ENCODE measurements around the gene ASTN2.

Gene ASTN2

DNA sequence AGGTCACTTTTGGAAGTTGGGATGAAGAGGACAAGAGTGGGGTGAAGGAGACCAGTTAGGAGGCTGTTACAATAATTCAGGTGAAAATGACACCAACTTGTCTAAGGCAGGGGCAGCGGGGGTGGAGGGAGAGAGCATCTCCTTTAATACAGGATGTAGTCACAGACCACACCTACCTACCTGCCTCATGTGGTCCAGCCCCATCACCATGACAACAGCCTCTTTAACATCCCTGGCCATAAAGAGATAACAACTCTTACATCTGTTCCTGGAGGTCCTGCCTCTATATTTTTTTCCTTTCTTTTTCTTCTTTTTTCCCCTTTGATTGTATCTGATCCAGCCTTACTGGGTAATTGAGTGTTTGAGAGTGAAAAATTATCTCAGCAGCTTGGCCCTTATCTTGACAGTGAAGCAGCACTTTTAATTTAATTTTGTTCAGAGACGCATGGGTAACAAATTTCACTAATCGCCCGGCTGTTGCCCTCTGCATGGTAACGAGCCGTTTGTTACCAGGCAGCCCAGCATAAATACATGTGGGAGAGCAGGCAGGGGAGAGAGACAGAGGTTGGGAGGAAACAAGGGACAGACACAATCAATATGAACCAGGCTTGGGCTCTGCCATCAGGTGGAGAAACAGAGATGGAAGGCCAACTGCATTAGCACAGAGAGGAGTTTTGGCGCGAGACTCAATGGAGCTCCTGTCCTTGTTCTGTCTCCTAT lies 338.1 kb downstream of the ASTN2 start:
- TF ChIP-seq CTCF (IDR thresholded peaks at IDR 0.05; ENCODE audit: low read depth, low read length, missing control alignments) = no peak

GRCh38 chr9:117075636-117076035 lies 339.2 kb downstream of the ASTN2 start:
- TF ChIP-seq CTCF (IDR thresholded peaks at IDR 0.05; ENCODE audit: low read depth, low read length, missing control alignments) = no peak
- DNase-seq (ENCODE audit: extremely low read depth, low read depth) = no peak
- no peak overlapping the region for H3K4me3 ChIP-seq (replicated peaks; ENCODE audit: low read depth, low read length)

More for the DNA sequence above, 338.1 kb downstream of the ASTN2 start:
- H3K4me3 ChIP-seq (replicated peaks; ENCODE audit: low read depth, low read length) = no peak overlapping the region
- DNase-seq (ENCODE audit: extremely low read depth, low read depth) = no peak

DNA sequence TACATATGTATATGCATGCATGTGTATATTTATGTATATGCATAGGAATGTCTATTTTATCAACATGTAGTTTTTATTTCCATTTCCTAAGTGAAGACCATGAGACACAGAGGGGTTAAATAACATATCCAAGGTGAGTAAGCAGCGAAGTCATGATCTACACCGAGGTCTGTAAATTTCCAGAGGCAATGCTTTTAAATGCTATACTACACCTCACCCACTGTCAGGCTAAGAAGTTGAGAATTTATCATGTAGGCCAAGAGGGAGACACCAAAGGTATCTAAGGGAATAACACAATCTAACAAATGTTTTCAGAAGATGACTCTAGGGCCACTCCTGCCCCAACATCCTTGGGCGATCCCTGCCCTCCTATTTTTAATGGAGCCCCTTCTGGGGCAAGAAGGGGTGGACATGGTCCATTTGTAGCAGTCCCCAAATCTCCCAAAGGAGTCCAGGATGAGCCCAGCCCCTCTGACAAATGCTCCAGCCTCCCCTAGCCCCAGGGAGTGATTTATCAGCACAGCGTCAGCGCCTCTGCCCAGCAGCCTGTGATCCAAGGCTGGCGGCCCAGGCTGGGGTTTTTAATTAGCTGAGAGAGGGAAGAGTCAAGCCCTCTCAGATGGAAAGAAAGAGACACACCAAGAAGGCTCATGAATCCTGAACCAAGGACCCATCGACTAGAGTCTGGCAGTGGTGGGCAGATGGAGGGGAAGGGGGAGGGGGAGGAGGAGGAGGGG lies 339.9 kb downstream of the ASTN2 start:
- no peak for TF ChIP-seq CTCF (IDR thresholded peaks at IDR 0.05; ENCODE audit: low read depth, low read length, missing control alignments)
- no peak for DNase-seq (ENCODE audit: extremely low read depth, low read depth)
- no peak overlapping the region for H3K4me3 ChIP-seq (replicated peaks; ENCODE audit: low read depth, low read length)

DNA sequence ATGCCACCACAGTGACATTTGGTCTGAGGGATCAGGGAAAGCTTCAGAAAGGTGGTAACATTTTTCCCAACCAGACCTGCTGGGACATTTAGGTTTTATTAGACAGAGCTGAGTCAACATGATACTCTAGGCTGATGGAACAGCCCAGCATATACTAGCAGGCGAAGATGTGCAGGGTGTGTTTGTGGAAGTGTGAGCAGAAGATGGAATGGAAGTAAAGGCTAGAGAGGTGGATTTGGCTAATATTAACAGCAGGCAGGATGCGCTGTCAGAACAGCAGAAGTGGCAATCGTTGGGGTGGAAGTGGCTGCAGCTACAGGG lies 340.6 kb downstream of the ASTN2 start:
- H3K4me3 ChIP-seq (replicated peaks; ENCODE audit: low read depth, low read length) = no peak overlapping the region
- no peak for TF ChIP-seq CTCF (IDR thresholded peaks at IDR 0.05; ENCODE audit: low read depth, low read length, missing control alignments)
- DNase-seq (ENCODE audit: extremely low read depth, low read depth) = no peak

DNA sequence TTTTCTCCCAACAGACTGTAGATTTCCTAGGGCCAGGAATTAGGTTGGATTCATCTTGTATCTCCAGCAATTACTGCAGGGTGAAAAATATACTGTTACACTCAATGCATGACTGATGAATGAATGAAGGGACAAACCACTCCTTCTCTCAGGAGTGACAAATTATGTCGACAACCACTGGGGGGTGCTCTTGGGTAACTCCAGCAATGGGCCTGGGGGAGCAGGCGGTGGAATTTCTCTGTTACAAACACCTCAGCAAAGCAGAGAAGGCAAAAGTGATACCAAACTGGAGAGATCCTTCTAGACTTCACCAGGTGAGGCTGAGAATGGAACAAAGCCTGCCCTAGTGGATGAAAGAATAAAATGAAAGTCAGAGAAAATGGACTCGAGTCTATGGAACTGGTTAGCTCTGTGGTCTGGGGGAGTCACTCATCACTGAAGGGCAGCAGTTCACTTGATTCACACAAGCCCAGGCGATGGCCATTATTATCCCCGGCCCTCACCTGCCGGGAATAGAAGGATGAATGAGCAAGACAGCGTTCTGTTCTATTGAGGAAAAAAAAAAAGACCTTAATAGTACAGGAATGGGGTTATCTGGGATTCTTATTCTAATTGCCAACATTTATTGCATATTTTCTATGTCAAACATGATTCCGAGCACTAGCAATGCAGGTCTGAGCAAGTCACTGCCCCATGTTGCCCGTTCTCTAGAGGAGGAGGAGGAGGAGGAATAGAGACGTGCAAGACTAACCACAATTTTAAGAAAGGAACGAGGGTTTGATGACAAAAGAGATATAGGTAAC lies 341.1 kb downstream of the ASTN2 start:
- DNase-seq (ENCODE audit: extremely low read depth, low read depth) = peak; percentile 9
- H3K4me3 ChIP-seq (replicated peaks; ENCODE audit: low read depth, low read length) = no peak overlapping the region
- TF ChIP-seq CTCF (IDR thresholded peaks at IDR 0.05; ENCODE audit: low read depth, low read length, missing control alignments) = peak; percentile 60

DNA sequence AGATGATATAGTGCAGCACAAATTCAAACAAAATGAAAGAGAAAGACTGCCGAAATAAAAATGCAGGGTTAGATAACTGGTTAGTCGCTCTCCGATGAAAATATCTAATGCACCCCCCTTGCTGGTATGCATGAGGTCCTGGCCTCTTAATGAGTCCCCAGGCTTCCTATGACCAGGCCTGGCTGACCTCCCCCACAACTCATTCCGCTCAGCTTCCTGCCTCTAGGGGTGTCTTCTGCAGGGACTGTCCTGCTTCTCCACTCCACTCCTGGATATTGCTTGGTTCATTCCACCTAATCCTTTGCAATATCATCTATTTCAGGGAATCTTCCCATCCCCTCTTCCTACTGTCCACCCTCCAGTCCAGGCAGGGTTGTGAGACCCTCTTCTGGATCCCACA lies 341.8 kb downstream of the ASTN2 start:
- TF ChIP-seq CTCF (IDR thresholded peaks at IDR 0.05; ENCODE audit: low read depth, low read length, missing control alignments) = no peak
- no peak for DNase-seq (ENCODE audit: extremely low read depth, low read depth)
- H3K4me3 ChIP-seq (replicated peaks; ENCODE audit: low read depth, low read length) = no peak overlapping the region

All from HFF-Myc (cell line).